SU-DHL-6 (cell line): Measurements from ENCODE around the gene C2CD4C.

Experiments used
- H2AFZ ChIP-seq: fragments of 200-600 bp; sonication (generic); 2 replicates; pipeline ENCODE4 v1.6.1; 2014; ENCODE audit warnings: low read depth, mild to moderate bottlenecking, moderate library complexity, mixed read lengths, antibody characterized with exemption, low read length; ENCODE audit not compliant: severe bottlenecking
- H3F3A ChIP-seq: fragments of 200-600 bp; shearing (Covaris generic); 2 replicates; pipeline ENCODE4 v1.6.0; 2016; ENCODE audit warnings: antibody characterized with exemption, mild to moderate bottlenecking; ENCODE audit not compliant: insufficient read depth
- H3K27ac ChIP-seq: fragments of 200-600 bp; sonication (generic); 2 replicates; pipeline ENCODE4 v1.5.1; 2016; ENCODE audit warnings: low read depth, mild to moderate bottlenecking, low read length, moderate library complexity, mixed read lengths
- H3K27me3 ChIP-seq: fragments of 200-600 bp; sonication (generic), shearing (Covaris generic); 2 replicates; pipeline ENCODE4 v1.6.0; 2014; ENCODE audit warnings: mild to moderate bottlenecking, low read length
- H3K36me3 ChIP-seq: fragments of 200-600 bp; sonication (generic); 2 replicates; pipeline ENCODE4 v1.6.1; 2014; ENCODE audit warnings: mild to moderate bottlenecking, low read length, mixed read lengths
- H3K4me2 ChIP-seq: fragments of 300-600, 200-600 bp; shearing (Covaris generic), sonication (generic); 2 replicates; pipeline ENCODE4 v1.6.0; 2014; ENCODE audit warnings: low read length, low read depth, mild to moderate bottlenecking; ENCODE audit not compliant: poor library complexity, severe bottlenecking
- H3K4me3 ChIP-seq: fragments of 200-600 bp; sonication (generic); 2 replicates; pipeline ENCODE4 v1.5.1; 2014; ENCODE audit warnings: antibody characterized with exemption, low read length, mild to moderate bottlenecking, mixed read lengths; ENCODE audit not compliant: insufficient read depth, poor library complexity, severe bottlenecking
- H3K79me2 ChIP-seq: fragments of 200-600 bp; sonication (generic); 2 replicates; pipeline ENCODE4 v1.6.1; 2014; ENCODE audit warnings: mild to moderate bottlenecking, low read length, moderate library complexity; ENCODE audit not compliant: insufficient read depth
- H3K9ac ChIP-seq: fragments of 200-600 bp; sonication (generic); 2 replicates; pipeline ENCODE4 v1.7.0; 2014; ENCODE audit warnings: mild to moderate bottlenecking, low read length
- H3K9me2 ChIP-seq: fragments of 200-600 bp; sonication (generic); replicated peaks from 2 replicates; pipeline ENCODE4 v1.6.1; 2014; ENCODE audit warnings: low read length; ENCODE audit not compliant: insufficient read depth
- H3K9me3 ChIP-seq: fragments of 200-600 bp; sonication (generic); 2 replicates; pipeline ENCODE4 v1.6.1; 2014; ENCODE audit warnings: low read length, mixed read lengths; ENCODE audit not compliant: insufficient read depth
- H4K20me1 ChIP-seq: fragments of 200-600 bp; sonication (generic); 2 replicates; pipeline ENCODE4 v1.6.1; 2014; ENCODE audit warnings: low read depth, mild to moderate bottlenecking, antibody characterized with exemption, low read length, moderate library complexity, mixed read lengths
- CTCF ChIP-seq: fragments of 200-600 bp; sonication (generic); IDR thresholded peaks from one replicate; pipeline ENCODE4 v1.5.1; 2017; ENCODE audit warnings: antibody characterized with exemption, mild to moderate bottlenecking, low read length, moderate library complexity; ENCODE audit not compliant: insufficient read depth, poor library complexity, severe bottlenecking
- EZH2phosphoT487 ChIP-seq: fragments of 200-600 bp; sonication (generic), shearing (Covaris generic); conservative IDR thresholded peaks from 2 replicates; pipeline ENCODE4 v1.6.1; 2018; ENCODE audit warnings: mild to moderate bottlenecking, antibody characterized with exemption, low read length, moderate library complexity, mixed read lengths

C2CD4C gene

GRCh38 chr19:374183-374885 is 34.6 kb downstream of the C2CD4C start:
- Histone ChIP-seq H3K9ac (no peak overlapping the region), H3K4me3 (no peak overlapping the region), H3K79me2 (no peaks in the 10 kb centered on the region), H3K27me3 (no peaks in the 10 kb centered on the region), H3K4me2 (no peak overlapping the region), H3K9me2 (no peaks in the 10 kb centered on the region), H3K27ac (no peak overlapping the region), H3F3A (no peaks in the 10 kb centered on the region), H4K20me1 (no peaks in the 10 kb centered on the region), H3K9me3 (no peaks in the 10 kb centered on the region), H3K36me3 (no peaks in the 10 kb centered on the region), H2AFZ (no peak overlapping the region)
- TF ChIP-seq CTCF (no peak), EZH2phosphoT487 (no peak)

GRCh38 chr19:373391-374182 is 35.4 kb downstream of the C2CD4C start:
- Histone ChIP-seq H3K79me2 (no peaks in the 10 kb centered on the region), H3K9ac (no peak overlapping the region), H3K27me3 (no peaks in the 10 kb centered on the region), H3K4me3 (no peak overlapping the region), H2AFZ (no peak overlapping the region), H3K36me3 (no peaks in the 10 kb centered on the region), H4K20me1 (no peaks in the 10 kb centered on the region), H3K9me2 (no peaks in the 10 kb centered on the region), H3K27ac (no peak overlapping the region), H3K4me2 (no peak overlapping the region), H3F3A (no peaks in the 10 kb centered on the region), H3K9me3 (no peaks in the 10 kb centered on the region)
- TF ChIP-seq EZH2phosphoT487: no peak
- TF ChIP-seq CTCF: no peak

- H3K79me2 ChIP-seq: no peaks in the 10 kb centered on the region
- no peaks in the 10 kb centered on the region for H3K9me3 ChIP-seq
- no peaks in the 10 kb centered on the region for H4K20me1 ChIP-seq
- H3K9me2 ChIP-seq: no peaks in the 10 kb centered on the region
- H3K9ac ChIP-seq: no peak overlapping the region
- H3K27me3 ChIP-seq: no peaks in the 10 kb centered on the region
- no peak overlapping the region for H3K4me2 ChIP-seq
- no peak overlapping the region for H3K4me3 ChIP-seq
- H3K36me3 ChIP-seq: no peaks in the 10 kb centered on the region
- H2AFZ ChIP-seq: no peak overlapping the region
- H3F3A ChIP-seq: no peaks in the 10 kb centered on the region
- TF ChIP-seq CTCF (no peak), EZH2phosphoT487 (no peak)
- no peak overlapping the region for H3K27ac ChIP-seq
Measured at GRCh38 chr19:372306-372890, 36.5 kb downstream of the C2CD4C start.
